Measurements from ENCODE around the gene FXYD6. TPM values are rescaled to one million over a fixed set of nuclear protein-coding genes. Genes with fewer than 3 reads are reported as not detected.

Gene FXYD6
- total and polyA plus RNA-seq, 8 donors, result 41.4 to 188 (median 157) TPM

GRCh38 chr11:117900720-117901440 is 24.4 kb upstream of the FXYD6 start:
- intact Hi-C loops (cut with DNase I), result loop anchor here in 1 of 2 donors (10.0 kb wide), 1 partner anchor 56 kb away; no protein-coding TSS in a partner anchor
- no peak for TF ChIP-seq CTCF (IDR thresholded peaks at IDR 0.05)
- Histone ChIP-seq H3K36me3 (no peaks in the 10 kb centered on the region), H3K4me1 (peaks cover 0 to 3% of the 10 kb centered on the region in 2 donors), H3K4me3 (no peak overlapping the region), H3K27ac (no peak overlapping the region), H3K27me3 (no peaks in the 10 kb centered on the region), H3K9me3 (no peaks in the 10 kb centered on the region)
- DNase-seq, result peak in 1 of 4 donors; percentile 22
- no peak for ATAC-seq

- H3K4me1 ChIP-seq, result peaks cover 0 to 3% of the 10 kb centered on the region in 2 donors
- peak; percentile 44 for ATAC-seq
- intact Hi-C loops (cut with DNase I), result loop anchor here in 1 of 2 donors (10.0 kb wide), 1 partner anchor 55 kb away; no protein-coding TSS in a partner anchor
- H3K4me3 ChIP-seq, result no peak overlapping the region
- H3K27me3 ChIP-seq, result no peaks in the 10 kb centered on the region
- no peak for TF ChIP-seq CTCF (IDR thresholded peaks at IDR 0.05)
- DNase-seq, result peak in 1 of 4 donors; percentile 29
- H3K9me3 ChIP-seq, result no peaks in the 10 kb centered on the region
- H3K36me3 ChIP-seq, result no peaks in the 10 kb centered on the region
- no peak overlapping the region for H3K27ac ChIP-seq
Observed at GRCh38 chr11:117900121-117900648, 23.7 kb upstream of the FXYD6 start.

- Histone ChIP-seq H3K4me1 (peaks cover 0 to 3% of the 10 kb centered on the region in 2 donors), H3K4me3 (no peak overlapping the region), H3K36me3 (no peaks in the 10 kb centered on the region), H3K9me3 (no peaks in the 10 kb centered on the region), H3K27me3 (no peaks in the 10 kb centered on the region), H3K27ac (no peak overlapping the region)
- peak in 1 of 4 donors; percentile 22 for DNase-seq
- no peak for ATAC-seq
- intact Hi-C loops (cut with DNase I), result no loop called here
- no peak for TF ChIP-seq CTCF (IDR thresholded peaks at IDR 0.05)
Observed at GRCh38 chr11:117898059-117898458, 21.6 kb upstream of the FXYD6 start.

GRCh38 chr11:117892651-117893050 is 16.2 kb upstream of the FXYD6 start:
- no peak overlapping the region for H3K4me3 ChIP-seq
- no peaks in the 10 kb centered on the region for H3K36me3 ChIP-seq
- no peak for TF ChIP-seq CTCF (IDR thresholded peaks at IDR 0.05)
- ATAC-seq (no peak), DNase-seq (no peak)
- no peak overlapping the region for H3K27ac ChIP-seq
- intact Hi-C loops (cut with DNase I), result no loop called here
- H3K4me1 ChIP-seq, result no peaks in the 10 kb centered on the region
- H3K27me3 ChIP-seq, result peaks cover 0 to 5% of the 10 kb centered on the region in 2 donors
- H3K9me3 ChIP-seq, result no peaks in the 10 kb centered on the region

- intact Hi-C loops (cut with DNase I), result no loop called here
Observed at GRCh38 chr11:117891362-117891761, 14.9 kb upstream of the FXYD6 start.

More at GRCh38 chr11:117891362-117891761, 14.9 kb upstream of the FXYD6 start:
- Histone ChIP-seq H3K27me3 (peaks cover 0 to 6% of the 10 kb centered on the region in 2 donors), H3K4me3 (no peak overlapping the region), H3K4me1 (no peaks in the 10 kb centered on the region), H3K27ac (no peak overlapping the region), H3K9me3 (no peaks in the 10 kb centered on the region), H3K36me3 (no peaks in the 10 kb centered on the region)
- ATAC-seq, result no peak
- no peak for TF ChIP-seq CTCF (IDR thresholded peaks at IDR 0.05)
- no peak for DNase-seq
